ENCODE measurements around the gene IL4.
"Not testable (repeated sequence)": the region's sequence is repeated elsewhere in the genome, so short reads cannot be mapped to it uniquely, and the experiment has no call there.

Gene IL4

GRCh38 chr5:132674671-132675506 lies 1.1 kb downstream of the IL4 start:
- no peak for DNase-seq

DNA sequence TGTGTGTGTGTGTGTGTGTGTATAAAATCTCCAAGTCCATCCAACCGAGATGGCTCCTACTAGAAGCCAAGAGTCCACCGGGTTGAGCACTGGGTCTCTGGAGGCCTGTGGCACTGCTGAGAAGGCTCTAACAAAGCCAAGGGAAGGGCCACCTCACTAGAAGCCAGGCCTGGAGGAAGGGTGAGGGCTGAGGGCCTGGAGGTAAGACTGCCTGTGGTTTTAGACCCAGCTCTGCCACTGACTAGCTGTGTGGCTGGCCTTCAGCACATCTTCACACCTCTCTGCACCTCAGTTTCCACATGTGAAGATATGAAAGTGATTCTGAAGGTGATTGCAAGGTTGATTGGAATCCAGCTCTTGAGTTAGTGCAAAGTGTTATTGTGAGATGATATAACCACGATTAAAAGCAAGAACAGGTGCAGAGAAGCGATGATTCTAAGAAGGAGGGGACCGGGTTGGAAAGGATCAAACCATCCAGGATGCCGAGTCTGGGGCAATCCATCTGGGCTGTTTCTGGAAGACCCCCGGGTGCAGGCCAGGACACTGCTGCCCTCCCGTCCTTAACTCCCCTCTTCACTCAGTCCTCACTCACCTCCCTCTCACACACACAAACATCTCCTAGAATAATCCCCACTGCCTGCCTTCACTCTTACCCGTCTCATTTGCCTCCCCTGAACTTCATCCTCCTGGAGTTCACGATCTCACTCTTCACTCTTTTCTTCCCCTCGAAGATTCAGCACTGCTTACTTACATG lies 2.3 kb downstream of the IL4 start:
- no peak for DNase-seq

DNA sequence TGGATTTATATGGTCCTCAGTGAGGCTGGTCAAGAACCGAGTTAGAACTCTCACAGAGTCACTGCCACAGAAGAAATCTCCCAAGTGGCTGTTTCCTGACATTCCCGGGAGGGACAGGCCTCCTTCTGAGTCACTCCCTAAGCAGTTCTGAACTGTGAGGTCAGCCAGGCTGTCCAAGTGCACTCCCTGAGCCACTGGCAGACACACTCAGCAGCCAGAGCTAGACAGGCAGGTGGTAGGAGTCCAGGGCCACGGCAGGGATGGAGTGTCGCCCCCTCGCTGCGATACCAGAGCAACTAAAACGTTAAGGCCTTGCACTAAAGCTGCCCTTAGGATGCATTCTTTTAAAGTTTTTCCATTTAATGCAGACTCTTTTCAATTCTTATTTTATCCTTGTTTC lies 3.4 kb downstream of the IL4 start:
- no peak for DNase-seq

GRCh38 chr5:132677682-132678400 lies 4.1 kb downstream of the IL4 start:
- DNase-seq, result no peak

- DNase-seq, result no peak
These were observed 4.9 kb downstream of the IL4 start for GRCh38 chr5:132678735-132679134.

DNA sequence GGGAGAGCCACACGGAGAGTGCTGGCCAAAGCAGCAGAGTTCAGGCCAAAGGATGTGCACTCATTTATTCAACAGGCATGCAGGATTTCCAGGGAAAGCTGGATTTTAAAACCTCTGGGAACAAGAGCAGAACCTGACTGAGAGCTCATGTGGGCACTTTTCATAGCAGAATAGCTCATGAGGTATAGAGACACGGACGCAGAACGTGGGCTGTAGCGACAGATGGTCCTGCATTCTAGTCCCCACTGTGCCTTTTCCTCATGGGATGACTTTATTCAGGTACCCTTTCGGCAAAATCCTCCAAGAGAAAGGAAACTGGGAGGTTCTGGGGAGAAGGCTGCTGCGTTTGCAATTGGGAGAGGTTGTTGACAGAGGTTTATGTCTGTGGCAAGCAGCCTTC lies 5.4 kb downstream of the IL4 start:
- DNase-seq, result no peak

GRCh38 chr5:132679717-132680380 lies 6.1 kb downstream of the IL4 start:
- no peak for DNase-seq

- DNase-seq, result no peak
These were observed 7.1 kb downstream of the IL4 start for GRCh38 chr5:132680780-132681475.

- no peak for DNase-seq
These were observed 7.7 kb downstream of the IL4 start for GRCh38 chr5:132681476-132681831.

DNA sequence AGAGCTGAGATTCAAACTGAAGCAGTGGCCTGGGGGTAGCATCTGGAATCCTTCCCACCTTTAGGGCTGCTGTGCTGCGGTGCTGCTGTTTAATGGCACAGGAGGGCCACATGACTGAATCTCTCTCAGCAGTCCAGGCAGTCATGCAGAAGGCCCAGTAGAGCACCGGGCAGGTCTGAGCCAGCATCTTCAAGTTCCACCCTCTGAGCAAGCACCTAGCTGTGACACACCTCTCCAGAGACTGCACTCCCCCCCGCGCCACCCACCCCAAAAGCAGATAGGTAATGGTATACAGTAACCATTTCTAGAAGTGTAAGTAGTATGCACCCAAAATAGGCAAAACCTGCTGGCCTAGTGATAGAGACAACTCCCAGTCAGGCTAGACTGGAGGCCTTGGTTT lies 8.2 kb downstream of the IL4 start:
- no peak for DNase-seq

GRCh38 chr5:132684491-132684890 lies 10.7 kb downstream of the IL4 start:
- DNase-seq, result no peak

- no peak for DNase-seq
These were observed 11.3 kb downstream of the IL4 start for GRCh38 chr5:132684922-132685720.

DNA sequence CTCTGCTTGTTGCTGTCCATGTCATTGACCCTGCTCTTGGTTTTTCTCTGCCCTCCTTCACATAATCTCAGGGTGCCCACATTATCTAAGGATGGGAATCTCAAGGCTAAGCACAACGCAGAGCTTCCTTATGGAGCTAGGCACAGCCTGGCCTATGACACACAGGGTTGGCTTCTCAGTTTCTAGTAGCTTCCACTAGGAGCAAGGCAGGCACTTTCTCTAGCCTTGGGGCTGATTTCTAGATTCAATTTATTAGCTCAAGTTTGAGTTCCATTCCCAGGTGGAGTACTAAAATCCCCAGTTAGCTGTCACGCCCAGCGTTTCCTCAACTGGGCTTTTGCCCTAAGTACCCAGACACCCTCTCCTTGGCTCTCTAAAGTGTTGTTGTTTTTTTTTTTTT lies 12.4 kb downstream of the IL4 start:
- no peak for DNase-seq

DNA sequence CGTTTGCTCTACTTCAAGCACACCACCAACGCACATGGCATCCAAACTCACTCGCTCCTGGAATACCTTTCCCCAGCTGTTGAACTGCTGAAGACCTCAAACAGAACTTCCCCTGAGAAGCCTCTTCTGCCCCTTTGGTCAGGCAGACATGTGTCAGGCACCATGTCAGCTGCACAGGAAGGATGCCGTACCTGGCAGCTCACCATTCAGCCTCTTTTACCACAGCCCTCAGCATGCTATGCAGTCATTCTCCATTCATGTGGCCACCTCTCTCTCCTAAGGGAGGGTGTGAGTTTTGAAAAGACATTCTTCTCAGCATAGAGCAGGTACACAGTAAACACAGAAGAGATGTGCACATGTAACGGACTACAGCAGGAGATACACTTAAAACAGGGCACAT lies 14.2 kb downstream of the IL4 start:
- DNase-seq, result no peak

GRCh38 chr5:132688536-132689339 lies 14.9 kb downstream of the IL4 start:
- DNase-seq, result no peak

- no peak for DNase-seq
These were observed 15.7 kb downstream of the IL4 start for GRCh38 chr5:132689513-132689912.

DNA sequence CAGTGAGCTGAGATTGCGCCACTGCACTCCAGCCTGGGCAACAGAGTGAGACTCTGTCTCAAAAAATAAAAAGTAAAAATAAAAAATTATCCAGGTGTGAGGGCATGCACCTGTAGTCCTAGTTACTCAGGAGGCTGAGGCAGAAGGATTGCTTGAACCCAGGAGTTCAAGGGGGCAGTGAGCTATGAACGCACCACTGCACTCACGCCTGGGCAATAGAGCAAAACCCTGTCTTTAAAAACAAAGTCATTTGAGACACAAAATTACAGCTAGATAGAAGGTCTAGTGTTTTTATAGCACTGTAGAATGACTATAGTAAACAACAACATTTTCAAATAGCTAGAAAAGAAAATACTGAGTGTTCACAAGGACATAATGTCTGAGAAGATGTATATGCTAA lies 16.4 kb downstream of the IL4 start:
- no peak for DNase-seq

DNA sequence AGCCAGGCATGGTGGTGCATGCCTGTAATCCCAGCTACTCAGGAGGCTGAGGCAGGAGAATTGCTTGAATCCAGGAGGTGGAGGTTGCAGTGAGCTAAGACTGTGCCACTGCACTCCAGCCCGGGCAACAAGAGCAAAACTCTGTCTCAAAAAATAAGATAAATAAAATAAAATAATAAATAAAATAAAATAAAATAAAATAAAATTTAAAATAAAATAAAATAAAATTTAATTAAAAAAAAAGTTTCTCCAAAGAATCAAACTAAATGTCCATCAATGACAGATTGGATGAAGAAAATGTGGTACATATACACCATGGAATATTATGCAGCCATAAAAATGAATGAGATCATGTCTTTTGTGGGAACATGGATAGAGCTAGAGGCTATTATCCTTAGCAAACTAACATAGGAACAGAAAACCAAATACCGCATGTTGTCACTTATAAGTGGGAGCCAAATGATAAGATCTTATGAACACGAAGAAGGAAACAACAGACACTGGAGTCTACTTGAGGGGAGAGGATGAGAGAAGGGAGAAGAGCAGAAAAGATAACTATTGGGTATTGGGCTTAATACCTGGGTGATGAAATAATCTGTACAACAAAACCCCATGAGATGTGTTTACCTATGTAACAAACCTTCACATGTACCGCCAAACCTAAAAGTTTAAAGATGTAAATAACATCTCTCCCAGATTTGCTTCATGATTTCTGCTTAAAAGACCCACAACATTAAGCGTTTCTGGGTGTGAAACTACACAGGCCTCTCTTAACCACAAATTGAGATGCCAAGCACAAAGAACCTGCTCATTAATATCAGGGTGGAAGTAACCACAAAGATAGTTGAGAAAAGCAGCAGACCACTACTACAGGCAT lies 18.2 kb downstream of the IL4 start:
- DNase-seq, result not testable (repeated sequence)

DNA sequence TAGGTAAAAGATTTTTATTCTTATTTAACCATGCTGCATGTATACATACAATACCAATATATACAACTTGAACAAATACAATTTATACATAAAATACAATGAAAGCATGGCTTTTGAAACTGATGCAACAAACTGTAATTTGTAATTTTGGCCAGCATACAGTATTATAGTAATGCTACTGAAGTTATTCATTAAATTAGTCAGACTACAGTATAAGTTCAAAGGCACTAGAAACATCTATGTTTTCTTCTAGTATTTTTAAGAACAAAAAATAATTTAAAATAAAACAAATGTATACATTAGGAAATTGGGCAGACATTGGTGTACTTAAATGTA lies 18.8 kb downstream of the IL4 start:
- no peak for DNase-seq

DNA sequence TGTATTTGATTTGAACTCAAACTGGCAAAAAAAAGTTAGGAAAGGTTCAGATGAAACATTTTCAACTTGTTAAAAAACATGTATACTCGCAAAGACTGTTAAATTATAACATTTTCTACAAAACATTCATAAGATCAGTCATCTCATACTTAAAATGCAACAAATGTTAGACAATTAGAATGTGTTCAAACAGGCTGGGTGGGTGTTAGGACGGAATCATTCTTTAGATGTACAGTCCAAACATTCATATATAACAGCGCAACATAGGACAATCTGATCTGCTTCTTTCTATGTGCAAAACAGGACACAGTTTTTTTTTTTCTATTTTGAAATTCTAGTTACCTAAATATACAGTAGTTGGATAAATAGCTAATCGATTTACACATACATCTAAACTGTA lies 22.2 kb downstream of the IL4 start:
- no peak for DNase-seq

Data from midbrain (tissue), 1 donor.